ENCODE results near the gene RNF215.

Gene RNF215

GRCh38 chr22:30372915-30373314, 14.3 kb downstream of the RNF215 start:
- H3K27ac Mint-ChIP-seq: no peak overlapping the region
- DNase-seq (ENCODE audit: low spot score): no peak
- H3K36me3 Mint-ChIP-seq (ENCODE audit: low read depth): no peaks in the 10 kb centered on the region
- no peaks in the 10 kb centered on the region for H3K9me3 Mint-ChIP-seq
- H3K4me3 Mint-ChIP-seq: no peak overlapping the region
- no peaks in the 10 kb centered on the region for H3K27me3 Mint-ChIP-seq (ENCODE audit: low read depth)
- H3K4me1 Mint-ChIP-seq (ENCODE audit: low read depth): no peaks in the 10 kb centered on the region

GRCh38 chr22:30371981-30372380, 15.2 kb downstream of the RNF215 start:
- no peaks in the 10 kb centered on the region for H3K36me3 Mint-ChIP-seq (ENCODE audit: low read depth)

GRCh38 chr22:30371321-30371720, 15.9 kb downstream of the RNF215 start:
- H3K4me3 Mint-ChIP-seq: no peak overlapping the region
- H3K4me1 Mint-ChIP-seq (ENCODE audit: low read depth): no peaks in the 10 kb centered on the region
- peaks cover 2% of the 10 kb centered on the region for H3K36me3 Mint-ChIP-seq (ENCODE audit: low read depth)
- no peaks in the 10 kb centered on the region for H3K9me3 Mint-ChIP-seq
- H3K27ac Mint-ChIP-seq: no peak overlapping the region
- DNase-seq (ENCODE audit: low spot score): no peak
- no peaks in the 10 kb centered on the region for H3K27me3 Mint-ChIP-seq (ENCODE audit: low read depth)

More at GRCh38 chr22:30371981-30372380, 15.2 kb downstream of the RNF215 start:
- Mint-ChIP-seq H3K4me3 (no peak overlapping the region), H3K9me3 (no peaks in the 10 kb centered on the region), H3K27me3 (ENCODE audit: low read depth) (no peaks in the 10 kb centered on the region), H3K27ac (no peak overlapping the region), H3K4me1 (ENCODE audit: low read depth) (no peaks in the 10 kb centered on the region)
- DNase-seq (ENCODE audit: low spot score): no peak

GRCh38 chr22:30370641-30371230, 16.5 kb downstream of the RNF215 start:
- H3K4me3 Mint-ChIP-seq: no peak overlapping the region
- H3K4me1 Mint-ChIP-seq (ENCODE audit: low read depth): no peaks in the 10 kb centered on the region
- peaks cover 2% of the 10 kb centered on the region for H3K36me3 Mint-ChIP-seq (ENCODE audit: low read depth)
- no peak overlapping the region for H3K27ac Mint-ChIP-seq
- no peak for DNase-seq (ENCODE audit: low spot score)
- H3K9me3 Mint-ChIP-seq: no peaks in the 10 kb centered on the region
- no peaks in the 10 kb centered on the region for H3K27me3 Mint-ChIP-seq (ENCODE audit: low read depth)

- H3K27me3 Mint-ChIP-seq (ENCODE audit: low read depth): no peaks in the 10 kb centered on the region
- no peaks in the 10 kb centered on the region for H3K4me1 Mint-ChIP-seq (ENCODE audit: low read depth)
- no peaks in the 10 kb centered on the region for H3K9me3 Mint-ChIP-seq
- H3K36me3 Mint-ChIP-seq (ENCODE audit: low read depth): peaks cover 2% of the 10 kb centered on the region
- H3K4me3 Mint-ChIP-seq: no peak overlapping the region
- no peak overlapping the region for H3K27ac Mint-ChIP-seq
- DNase-seq (ENCODE audit: low spot score): no peak
Measured at GRCh38 chr22:30368420-30368819, 18.8 kb downstream of the RNF215 start.

- Mint-ChIP-seq H3K4me3 (no peak overlapping the region), H3K27me3 (ENCODE audit: low read depth) (no peaks in the 10 kb centered on the region), H3K9me3 (no peaks in the 10 kb centered on the region), H3K27ac (no peak overlapping the region), H3K4me1 (ENCODE audit: low read depth) (peaks cover 5% of the 10 kb centered on the region), H3K36me3 (ENCODE audit: low read depth) (peaks cover 7% of the 10 kb centered on the region)
- no peak for DNase-seq (ENCODE audit: low spot score)
Measured at GRCh38 chr22:30365891-30366290, 21.3 kb downstream of the RNF215 start.

GRCh38 chr22:30362651-30363281, 24.4 kb downstream of the RNF215 start:
- H3K4me1 Mint-ChIP-seq (ENCODE audit: low read depth): peaks cover 8% of the 10 kb centered on the region
- peaks cover 7% of the 10 kb centered on the region for H3K36me3 Mint-ChIP-seq (ENCODE audit: low read depth)
- H3K27me3 Mint-ChIP-seq (ENCODE audit: low read depth): no peaks in the 10 kb centered on the region
- H3K9me3 Mint-ChIP-seq: no peaks in the 10 kb centered on the region
- H3K27ac Mint-ChIP-seq: peak overlapping the region; percentile 72
- no peak overlapping the region for H3K4me3 Mint-ChIP-seq
- no peak for DNase-seq (ENCODE audit: low spot score)

- Mint-ChIP-seq H3K36me3 (ENCODE audit: low read depth) (peaks cover 7% of the 10 kb centered on the region), H3K27me3 (ENCODE audit: low read depth) (no peaks in the 10 kb centered on the region), H3K4me3 (no peak overlapping the region), H3K27ac (peak overlapping the region; percentile 72), H3K4me1 (ENCODE audit: low read depth) (peaks cover 12% of the 10 kb centered on the region), H3K9me3 (no peaks in the 10 kb centered on the region)
- no peak for DNase-seq (ENCODE audit: low spot score)
Measured at GRCh38 chr22:30361916-30362650, 25.1 kb downstream of the RNF215 start.

- Mint-ChIP-seq H3K4me3 (peak overlapping the region; percentile 96), H3K9me3 (no peaks in the 10 kb centered on the region), H3K27me3 (ENCODE audit: low read depth) (no peaks in the 10 kb centered on the region), H3K27ac (no peak overlapping the region), H3K4me1 (ENCODE audit: low read depth) (peaks cover 35% of the 10 kb centered on the region), H3K36me3 (ENCODE audit: low read depth) (peaks cover 29% of the 10 kb centered on the region)
- no peak for DNase-seq (ENCODE audit: low spot score)
Measured at GRCh38 chr22:30358541-30358940, 28.7 kb downstream of the RNF215 start.

GRCh38 chr22:30357650-30358215, 29.5 kb downstream of the RNF215 start:
- peaks cover 32% of the 10 kb centered on the region for H3K36me3 Mint-ChIP-seq (ENCODE audit: low read depth)
- peak overlapping the region; percentile 96 for H3K4me3 Mint-ChIP-seq
- no peak for DNase-seq (ENCODE audit: low spot score)
- no peaks in the 10 kb centered on the region for H3K27me3 Mint-ChIP-seq (ENCODE audit: low read depth)
- H3K9me3 Mint-ChIP-seq: no peaks in the 10 kb centered on the region
- peaks cover 35% of the 10 kb centered on the region for H3K4me1 Mint-ChIP-seq (ENCODE audit: low read depth)
- peak overlapping the region; percentile 78 for H3K27ac Mint-ChIP-seq

- Mint-ChIP-seq H3K4me1 (ENCODE audit: low read depth) (peaks cover 31% of the 10 kb centered on the region), H3K4me3 (peak overlapping the region; percentile 96), H3K36me3 (ENCODE audit: low read depth) (peaks cover 30% of the 10 kb centered on the region), H3K27ac (peak overlapping the region; percentile 85), H3K27me3 (ENCODE audit: low read depth) (no peaks in the 10 kb centered on the region), H3K9me3 (no peaks in the 10 kb centered on the region)
- no peak for DNase-seq (ENCODE audit: low spot score)
Measured at GRCh38 chr22:30357236-30357570, 30.0 kb downstream of the RNF215 start.

- peaks cover 34% of the 10 kb centered on the region for H3K36me3 Mint-ChIP-seq (ENCODE audit: low read depth)
- H3K4me1 Mint-ChIP-seq (ENCODE audit: low read depth): peaks cover 31% of the 10 kb centered on the region
- no peaks in the 10 kb centered on the region for H3K9me3 Mint-ChIP-seq
Measured at GRCh38 chr22:30356449-30357235, 30.6 kb downstream of the RNF215 start, which contains the start of the genes CCDC157 and SF3A1. Gene CCDC157 (plus strand): TSS chr22:30357007. CDS start chr22:30366001, 8,994 bp downstream. Gene SF3A1 (minus strand): TSS chr22:30356894. CDS start chr22:30356792, 102 bp downstream.

GRCh38 chr22:30354644-30355043, 32.6 kb downstream of the RNF215 start:
- H3K27me3 Mint-ChIP-seq (ENCODE audit: low read depth): no peaks in the 10 kb centered on the region
- no peak for DNase-seq (ENCODE audit: low spot score)
- H3K36me3 Mint-ChIP-seq (ENCODE audit: low read depth): peaks cover 51% of the 10 kb centered on the region
- H3K4me1 Mint-ChIP-seq (ENCODE audit: low read depth): peaks cover 37% of the 10 kb centered on the region
- H3K9me3 Mint-ChIP-seq: no peaks in the 10 kb centered on the region
- H3K27ac Mint-ChIP-seq: peak overlapping the region; percentile 49
- H3K4me3 Mint-ChIP-seq: peak overlapping the region; percentile 44

More at GRCh38 chr22:30356449-30357235, 30.6 kb downstream of the RNF215 start, which contains the start of the genes CCDC157 and SF3A1:
- Mint-ChIP-seq H3K27ac (peak within 1 kb of the TSS; percentile 89), H3K4me3 (peak within 1 kb of the TSS; percentile 96), H3K27me3 (ENCODE audit: low read depth) (no peaks in the 10 kb centered on the region)
- DNase-seq (ENCODE audit: low spot score): peak; percentile 90
